Type B pancreatic cell (in vitro differentiated cells): ENCODE measurements around the gene IGSF3. TPM values are rescaled to one million over a fixed set of nuclear protein-coding genes. Genes with fewer than 3 reads are reported as not detected.

Experiments used
- DNase-seq: peaks from one replicate; pipeline ENCODE4 v3.0.0; 2021; ENCODE audit warnings: mixed read lengths; ENCODE audit not compliant: unreplicated experiment; ENCODE audit errors: extremely low spot score
- H3K27ac Mint-ChIP-seq: 2 replicates; pipeline ENCODE4 v1.8.0; 2021; ENCODE audit warnings: mild to moderate bottlenecking, mixed read lengths
- H3K27me3 Mint-ChIP-seq: 2 replicates; pipeline ENCODE4 v1.8.0; 2021; ENCODE audit warnings: mixed read lengths
- H3K36me3 Mint-ChIP-seq: 2 replicates; pipeline ENCODE4 v1.8.0; 2021; ENCODE audit warnings: mixed read lengths
- H3K4me1 Mint-ChIP-seq: one replicate; pipeline ENCODE4 v1.8.0; 2021; ENCODE audit warnings: mixed read lengths; ENCODE audit not compliant: unreplicated experiment
- H3K4me3 Mint-ChIP-seq: 2 replicates; pipeline ENCODE4 v1.8.0; 2021; ENCODE audit warnings: mild to moderate bottlenecking, mixed read lengths
- H3K9me3 Mint-ChIP-seq: 2 replicates; pipeline ENCODE4 v1.8.0; 2021; ENCODE audit warnings: mixed read lengths
- microRNA-seq: library from miRNA; unstranded; fragments of <30 nt; microRNA quantifications from one replicate; pipeline ENCODE4, GENCODE V29; 2020
- total RNA-seq: library from RNA; stranded (reverse); gene quantifications from 2 replicates; pipeline ENCODE4 v1.2.1, GENCODE V29; 2021; ENCODE audit warnings: low replicate concordance
- TF ChIP-seq, protein P1 (sequence below): fragments of 200-600 bp; sonication (generic); conservative IDR thresholded peaks from 2 replicates; pipeline ENCODE4 v1.5.0; 2021; ENCODE audit warnings: antibody characterized with exemption, mild to moderate bottlenecking

Gene IGSF3
- total RNA-seq, 1 donor from 2014 or later = 42.9 TPM

DNA sequence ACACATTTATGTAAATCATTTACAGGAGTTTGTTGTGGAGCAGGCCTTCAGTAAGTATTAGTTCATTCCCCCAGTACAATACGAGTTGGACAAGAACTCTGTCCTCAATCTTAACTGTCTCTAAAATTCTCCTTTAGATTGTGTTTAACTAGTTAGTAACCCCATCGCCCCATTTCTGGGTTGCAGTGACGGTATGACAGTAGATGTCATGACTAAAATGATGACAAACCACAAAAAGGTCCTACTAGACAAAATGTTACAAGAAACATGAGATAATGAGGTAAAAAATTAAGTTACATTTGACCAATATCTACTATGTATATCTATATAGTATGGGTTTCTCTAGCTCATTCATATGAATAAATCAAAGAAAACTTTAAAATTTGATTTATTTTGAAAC is 137.9 kb downstream of the IGSF3 start:
- Mint-ChIP-seq H3K4me3 (no peak overlapping the region), H3K9me3 (peaks cover 9% of the 10 kb centered on the region), H3K27me3 (no peaks in the 10 kb centered on the region), H3K27ac (no peak overlapping the region), H3K36me3 (peaks cover 19% of the 10 kb centered on the region), H3K4me1 (no peaks in the 10 kb centered on the region)
- DNase-seq = no peak
- TF ChIP-seq, protein P1, sequence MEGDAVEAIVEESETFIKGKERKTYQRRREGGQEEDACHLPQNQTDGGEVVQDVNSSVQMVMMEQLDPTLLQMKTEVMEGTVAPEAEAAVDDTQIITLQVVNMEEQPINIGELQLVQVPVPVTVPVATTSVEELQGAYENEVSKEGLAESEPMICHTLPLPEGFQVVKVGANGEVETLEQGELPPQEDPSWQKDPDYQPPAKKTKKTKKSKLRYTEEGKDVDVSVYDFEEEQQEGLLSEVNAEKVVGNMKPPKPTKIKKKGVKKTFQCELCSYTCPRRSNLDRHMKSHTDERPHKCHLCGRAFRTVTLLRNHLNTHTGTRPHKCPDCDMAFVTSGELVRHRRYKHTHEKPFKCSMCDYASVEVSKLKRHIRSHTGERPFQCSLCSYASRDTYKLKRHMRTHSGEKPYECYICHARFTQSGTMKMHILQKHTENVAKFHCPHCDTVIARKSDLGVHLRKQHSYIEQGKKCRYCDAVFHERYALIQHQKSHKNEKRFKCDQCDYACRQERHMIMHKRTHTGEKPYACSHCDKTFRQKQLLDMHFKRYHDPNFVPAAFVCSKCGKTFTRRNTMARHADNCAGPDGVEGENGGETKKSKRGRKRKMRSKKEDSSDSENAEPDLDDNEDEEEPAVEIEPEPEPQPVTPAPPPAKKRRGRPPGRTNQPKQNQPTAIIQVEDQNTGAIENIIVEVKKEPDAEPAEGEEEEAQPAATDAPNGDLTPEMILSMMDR = no peak

DNA sequence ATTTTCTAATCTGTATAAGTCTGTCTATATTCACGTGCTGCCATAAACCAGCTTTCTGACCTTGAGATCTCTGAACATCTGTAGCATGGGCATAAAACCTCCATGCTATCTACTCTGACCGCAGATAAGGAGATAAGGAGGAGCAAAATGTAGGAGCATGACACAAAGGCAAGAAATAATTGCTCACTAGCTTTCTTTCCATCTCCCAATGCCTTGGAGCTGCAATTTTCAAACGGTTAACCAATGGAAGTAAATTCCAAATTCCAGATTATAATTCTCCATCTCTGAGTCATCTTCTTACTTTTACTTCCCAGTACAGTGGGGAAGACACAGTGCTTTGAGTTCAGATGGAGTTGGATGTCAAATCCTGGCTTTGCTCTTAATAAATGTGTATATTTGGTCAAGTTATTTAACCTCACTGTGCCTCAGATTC is 138.3 kb downstream of the IGSF3 start:
- Mint-ChIP-seq H3K36me3 (peaks cover 18% of the 10 kb centered on the region), H3K4me1 (no peaks in the 10 kb centered on the region), H3K27me3 (no peaks in the 10 kb centered on the region), H3K4me3 (no peak overlapping the region), H3K27ac (no peak overlapping the region), H3K9me3 (peaks cover 9% of the 10 kb centered on the region)
- TF ChIP-seq, protein P1 = no peak
- no peak for DNase-seq

DNA sequence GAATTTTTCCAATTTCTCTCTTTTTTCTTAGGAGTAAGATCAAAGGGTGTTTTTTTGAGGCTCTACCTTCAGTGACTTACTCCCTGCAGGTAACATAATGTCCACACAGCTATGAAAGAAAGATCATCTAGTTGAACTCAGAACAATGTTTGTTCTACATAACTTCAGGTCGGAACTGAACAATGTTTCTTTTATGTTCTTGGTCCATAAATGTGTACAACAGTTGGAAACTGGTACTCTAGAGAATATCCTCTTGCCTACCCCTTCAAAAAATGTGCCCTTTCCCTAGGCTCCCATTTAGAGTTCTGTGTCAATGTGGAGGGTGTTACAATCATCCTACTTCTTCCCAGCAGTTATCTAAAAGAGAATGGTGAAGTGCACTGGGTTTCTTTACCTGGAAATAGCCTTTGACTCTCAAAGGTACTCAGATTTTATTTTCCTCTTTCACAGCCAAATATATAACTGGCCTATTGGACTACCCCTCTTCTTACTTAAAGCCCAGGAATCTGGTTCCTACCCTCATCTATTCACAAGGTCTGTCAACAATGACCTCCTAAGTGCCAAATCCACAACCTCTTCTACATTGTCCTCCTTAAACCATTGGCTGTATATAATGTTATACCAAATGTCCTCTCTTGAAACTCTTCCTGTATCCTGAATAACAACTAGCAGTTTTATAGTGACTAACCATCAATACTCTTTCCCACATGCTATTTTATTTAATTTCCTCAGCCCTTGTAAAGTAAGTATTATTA is 139.0 kb downstream of the IGSF3 start:
- Mint-ChIP-seq H3K4me1 (no peaks in the 10 kb centered on the region), H3K36me3 (peaks cover 11% of the 10 kb centered on the region), H3K4me3 (no peak overlapping the region), H3K27ac (no peak overlapping the region), H3K9me3 (peaks cover 9% of the 10 kb centered on the region), H3K27me3 (no peaks in the 10 kb centered on the region)
- DNase-seq = no peak
- TF ChIP-seq, protein P1 = no peak

DNA sequence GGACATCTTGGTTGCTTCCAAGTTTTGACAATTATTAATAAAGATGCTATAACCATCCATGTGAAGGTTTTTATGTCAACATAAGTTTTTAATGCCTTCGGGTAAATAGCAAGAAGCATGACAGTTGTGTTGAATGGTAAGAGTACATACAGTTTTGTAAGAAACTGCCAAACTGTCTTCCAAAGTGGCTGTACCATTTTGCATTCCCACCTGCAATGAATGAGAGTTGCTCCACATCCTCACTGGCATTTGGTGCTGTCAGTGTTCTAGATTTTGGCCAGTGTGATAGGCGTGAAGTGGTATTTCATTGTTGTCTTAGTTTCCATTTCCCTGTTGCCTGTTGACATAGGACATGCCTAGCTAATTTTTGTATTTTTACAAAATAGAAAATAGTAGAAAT is 142.1 kb downstream of the IGSF3 start:
- H3K4me1 Mint-ChIP-seq = no peaks in the 10 kb centered on the region
- peaks cover 3% of the 10 kb centered on the region for H3K36me3 Mint-ChIP-seq
- DNase-seq = no peak
- TF ChIP-seq, protein P1 = no peak
- H3K9me3 Mint-ChIP-seq = peaks cover 4% of the 10 kb centered on the region
- no peaks in the 10 kb centered on the region for H3K27me3 Mint-ChIP-seq
- no peak overlapping the region for H3K4me3 Mint-ChIP-seq
- H3K27ac Mint-ChIP-seq = no peak overlapping the region

Small RNA genes within 50 kb of the gene (microRNA-seq; reads per million reads assigned to microRNA genes)
- gene MIR320B1 (0.83 reads per million), gene MIR548AC (not detected)

Other genes with a start within 250 kb of the IGSF3 start
- gene CD58, start 96.7 kb downstream of the IGSF3 start, total RNA-seq = 7.2 and 10.7 TPM in 2 replicates
- 0.17 TPM in 1 of 2 replicates, not detected in the other for gene CD2, start 86.7 kb upstream of the IGSF3 start, total RNA-seq
- gene PTGFRN, start 242.2 kb upstream of the IGSF3 start, total RNA-seq = 57.7 and 80.0 TPM in 2 replicates